Thyroid gland (tissue), 4 donors: ENCODE results near the gene RNF31.
A peak's percentile ranks its signal among the peaks of the same experiment; 100 is the strongest.

Experiments
- POLR2A ChIP-seq, 2 donors: fragments of 450-650 bp; IDR thresholded peaks; one replicate each; pipeline ENCODE4 v1.6.1; 2017; ENCODE audit warnings: antibody characterized with exemption in 2 of 2, mild to moderate bottlenecking in 2 of 2, moderate library complexity in 1 of 2
- TF ChIP-seq, protein P1 (sequence below), 6 experiments: fragments of 200-600 bp in 3 of 6; fragments of 450-650 bp in 3 of 6; sonication (generic) in 3 of 6; IDR thresholded peaks; one replicate each; pipeline ENCODE4 v1.5.1; 2016 to 2019; ENCODE audit warnings: antibody characterized with exemption in 6 of 6, mild to moderate bottlenecking in 2 of 6, inconsistent platforms in 1 of 6, moderate library complexity in 1 of 6

DNA sequence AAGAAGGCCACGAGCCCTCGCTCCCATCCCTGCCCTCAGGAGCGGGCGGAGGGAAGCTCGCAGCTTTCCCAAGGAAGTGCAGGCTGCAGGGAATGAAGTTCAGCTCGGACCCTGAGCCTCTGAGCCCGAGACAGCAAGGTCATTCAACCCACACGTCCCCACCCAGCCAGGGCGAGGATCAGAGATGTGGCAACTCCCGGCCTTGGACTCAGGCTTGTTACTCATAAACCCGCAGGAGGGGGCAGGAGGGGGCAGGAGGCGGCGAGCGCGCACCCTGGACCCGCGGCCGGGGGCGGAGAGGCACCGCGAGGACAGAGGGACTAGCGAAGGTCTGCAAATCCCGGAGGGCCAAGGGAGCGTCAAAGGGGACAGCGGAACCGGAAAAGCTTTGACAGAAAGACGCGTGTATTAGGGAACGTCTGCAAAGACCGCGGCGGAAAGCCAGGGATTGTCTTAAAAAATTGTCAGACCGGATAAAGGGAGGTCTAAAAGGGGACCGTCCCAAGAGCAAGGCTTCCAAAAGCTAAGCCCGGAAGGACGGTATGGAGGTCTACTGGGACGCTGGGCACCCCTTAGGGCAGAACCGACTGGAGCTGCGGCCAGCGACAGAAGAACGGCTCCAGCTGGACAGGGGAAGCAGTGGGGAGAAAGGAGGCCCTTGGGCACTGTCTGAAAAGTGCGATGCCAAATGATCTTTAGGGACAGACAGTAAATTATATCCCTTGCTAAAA, 33.3 kb upstream of the RNF31 start:
- TF ChIP-seq, protein P1, sequence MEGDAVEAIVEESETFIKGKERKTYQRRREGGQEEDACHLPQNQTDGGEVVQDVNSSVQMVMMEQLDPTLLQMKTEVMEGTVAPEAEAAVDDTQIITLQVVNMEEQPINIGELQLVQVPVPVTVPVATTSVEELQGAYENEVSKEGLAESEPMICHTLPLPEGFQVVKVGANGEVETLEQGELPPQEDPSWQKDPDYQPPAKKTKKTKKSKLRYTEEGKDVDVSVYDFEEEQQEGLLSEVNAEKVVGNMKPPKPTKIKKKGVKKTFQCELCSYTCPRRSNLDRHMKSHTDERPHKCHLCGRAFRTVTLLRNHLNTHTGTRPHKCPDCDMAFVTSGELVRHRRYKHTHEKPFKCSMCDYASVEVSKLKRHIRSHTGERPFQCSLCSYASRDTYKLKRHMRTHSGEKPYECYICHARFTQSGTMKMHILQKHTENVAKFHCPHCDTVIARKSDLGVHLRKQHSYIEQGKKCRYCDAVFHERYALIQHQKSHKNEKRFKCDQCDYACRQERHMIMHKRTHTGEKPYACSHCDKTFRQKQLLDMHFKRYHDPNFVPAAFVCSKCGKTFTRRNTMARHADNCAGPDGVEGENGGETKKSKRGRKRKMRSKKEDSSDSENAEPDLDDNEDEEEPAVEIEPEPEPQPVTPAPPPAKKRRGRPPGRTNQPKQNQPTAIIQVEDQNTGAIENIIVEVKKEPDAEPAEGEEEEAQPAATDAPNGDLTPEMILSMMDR (IDR thresholded peaks at IDR 0.05): peak in 1 of 6 experiments; percentile 7
- TF ChIP-seq POLR2A (IDR thresholded peaks at IDR 0.05): peak; percentile 25 to 80
